PC-3 (cell line): Measurements from ENCODE around the gene NDEL1. TPM values are rescaled to one million over a fixed set of nuclear protein-coding genes. Genes with fewer than 3 reads are reported as not detected.

Source experiments
- ATAC-seq: fragments of 200-7000 bp; cut with Tn5 transposase; 2 replicates; pipeline ENCODE4 v1.9.1; 2020; ENCODE audit warnings: mild to moderate bottlenecking, moderate library complexity
- BruUV-seq: library from RNA; stranded (reverse); fragments of 400-500 nt; replicated peaks from 2 replicates; lab custom pipeline; 2021; lab: Mats Ljungman, UMichigan
- CTCF ChIA-PET: fragments of 300-600 bp; sonication (Branson Sonifier 250); formaldehyde crosslinking; loops from one replicate; lab custom pipeline; 2022; ENCODE audit warnings: antibody characterized with exemption; lab: Charles Lee
- POLR2A ChIA-PET: fragments of 300-600 bp; sonication (Branson Sonifier 250); formaldehyde crosslinking; loops from one replicate; lab custom pipeline; 2022; ENCODE audit warnings: antibody characterized with exemption; ENCODE audit not compliant: unreplicated experiment; lab: Charles Lee
- DNase-seq: peaks from one replicate; pipeline ENCODE4 v3.0.0-alpha.2; 2015
- H2AFZ ChIP-seq: fragments of 300-600 bp; sonication (generic); 2 replicates; pipeline ENCODE4 v1.6.0; 2016; ENCODE audit warnings: antibody characterized with exemption, low read length
- H3F3A ChIP-seq: fragments of 300-600 bp; sonication (generic); one replicate; pipeline ENCODE4 v1.6.0; 2017; ENCODE audit warnings: antibody characterized with exemption, low read length, control low read depth, mild to moderate bottlenecking; ENCODE audit not compliant: unreplicated experiment
- H3K27ac ChIP-seq: fragments of 300-600 bp; sonication (generic); 2 replicates; pipeline ENCODE4 v1.5.1; 2016; ENCODE audit warnings: mild to moderate bottlenecking, low read length
- H3K27me3 ChIP-seq: fragments of 300-600 bp; sonication (generic); 2 replicates; pipeline ENCODE4 v1.6.1; 2016; ENCODE audit warnings: low read length, mixed read lengths
- H3K36me3 ChIP-seq: fragments of 300-600 bp; sonication (generic); 2 replicates; pipeline ENCODE4 v1.6.1; 2016; ENCODE audit warnings: low read depth, mixed run types, low read length, mixed read lengths
- H3K4me1 ChIP-seq: fragments of 300-600 bp; sonication (generic); 2 replicates; pipeline ENCODE4 v1.5.1; 2016; ENCODE audit warnings: low read length; ENCODE audit not compliant: insufficient read depth
- H3K4me2 ChIP-seq: fragments of 300-600 bp; sonication (generic); 2 replicates; pipeline ENCODE4 v1.6.0; 2016; ENCODE audit warnings: low read length
- H3K4me3 ChIP-seq: fragments of 300-600 bp; sonication (generic); 2 replicates; pipeline ENCODE4 v1.5.1; 2016; ENCODE audit warnings: mild to moderate bottlenecking, low read length, mixed read lengths
- H3K79me2 ChIP-seq: fragments of 300-600 bp; sonication (generic); 2 replicates; pipeline ENCODE4 v1.6.1; 2017; ENCODE audit warnings: low read length, mixed read lengths
- H3K9ac ChIP-seq: fragments of 300-600 bp; sonication (generic); 2 replicates; pipeline ENCODE4 v1.6.0; 2016; ENCODE audit warnings: mild to moderate bottlenecking, low read length
- H3K9me2 ChIP-seq: fragments of 300-600 bp; sonication (generic); replicated peaks from 2 replicates; pipeline ENCODE4 v1.6.1; 2016; ENCODE audit warnings: mixed run types, low read length, mixed read lengths
- H3K9me3 ChIP-seq: fragments of 300-600 bp; sonication (generic); 2 replicates; pipeline ENCODE4 v1.6.1; 2016; ENCODE audit warnings: low read length, mixed read lengths
- H4K20me1 ChIP-seq: fragments of 300-600 bp; sonication (generic); 2 replicates; pipeline ENCODE4 v1.6.1; 2016; ENCODE audit warnings: low read length, mixed read lengths
- CTCF ChIP-seq: fragments of 300-600 bp; sonication (generic); conservative IDR thresholded peaks from 2 replicates; pipeline ENCODE4 v1.5.1; 2017; ENCODE audit warnings: antibody characterized with exemption, low read depth, mild to moderate bottlenecking, low read length
- EZH2 ChIP-seq: fragments of 300-600 bp; sonication (generic); IDR thresholded peaks from one replicate; pipeline ENCODE4 v1.6.1; 2017; ENCODE audit warnings: antibody characterized with exemption, mild to moderate bottlenecking, low read length; ENCODE audit not compliant: unreplicated experiment
- EZH2phosphoT487 ChIP-seq: fragments of 300-600 bp; sonication (generic); IDR thresholded peaks from 2 replicates; pipeline ENCODE4 v1.6.1; 2018; ENCODE audit warnings: mild to moderate bottlenecking, antibody characterized with exemption, low read length, borderline replicate concordance
- intact Hi-C: fragments of 100-400 bp; cut with micrococcal nuclease; formaldehyde crosslinking; loops from 2 replicates; pipeline ENCODE4 v1.9.0; 2023
- total RNA-seq: library from RNA; depleted of rRNA; stranded (reverse); fragments of >200 nt; gene quantifications from 2 replicates; pipeline ENCODE4 v1.2.3, GENCODE V29; 2014

NDEL1 gene
- total RNA-seq, 1 experiment from 2014 or later = 32.7 TPM

GRCh38 chr17:8463099-8463498, 27.4 kb downstream of the NDEL1 start:
- no peak for DNase-seq
- POLR2A ChIA-PET = no interaction called here
- Histone ChIP-seq H3K27ac (no peak overlapping the region), H3K27me3 (no peaks in the 10 kb centered on the region), H3K36me3 (peaks cover 18% of the 10 kb centered on the region; the same call in 1 of the 2 replicates), H3K4me3 (no peak overlapping the region), H4K20me1 (no peaks in the 10 kb centered on the region), H2AFZ (no peak overlapping the region), H3K4me2 (no peak overlapping the region), H3K79me2 (no peaks in the 10 kb centered on the region), H3K9me2 (no peaks in the 10 kb centered on the region), H3K9me3 (no peaks in the 10 kb centered on the region), H3K9ac (no peak overlapping the region), H3K4me1 (no peaks in the 10 kb centered on the region), H3F3A (no peaks in the 10 kb centered on the region)
- no TSS peak for BruUV-seq
- TF ChIP-seq EZH2 = no peak
- no peak for ATAC-seq
- CTCF ChIA-PET = no interaction called here
- intact Hi-C loops = no loop called here

GRCh38 chr17:8464941-8465340, 29.3 kb downstream of the NDEL1 start:
- no peaks in the 10 kb centered on the region for H3K9me3 ChIP-seq
- ATAC-seq = no peak
- no peak overlapping the region for H3K27ac ChIP-seq
- peaks cover 12% of the 10 kb centered on the region; the same call in 1 of the 2 replicates for H3K36me3 ChIP-seq
- H3K27me3 ChIP-seq = no peaks in the 10 kb centered on the region
- no peak overlapping the region for H2AFZ ChIP-seq
- intact Hi-C loops = no loop called here
- no TSS peak for BruUV-seq
- H3K4me2 ChIP-seq = no peak overlapping the region
- no peaks in the 10 kb centered on the region for H4K20me1 ChIP-seq
- DNase-seq = no peak
- ChIA-PET POLR2A (no interaction called here), CTCF (no interaction called here)
- no peak for TF ChIP-seq CTCF
- TF ChIP-seq EZH2phosphoT487 = no peak
- no peak for TF ChIP-seq EZH2
- no peaks in the 10 kb centered on the region for H3K79me2 ChIP-seq
- no peak overlapping the region for H3K9ac ChIP-seq
- H3K4me3 ChIP-seq = no peak overlapping the region
- no peaks in the 10 kb centered on the region for H3K9me2 ChIP-seq
- no peaks in the 10 kb centered on the region for H3F3A ChIP-seq
- H3K4me1 ChIP-seq = no peaks in the 10 kb centered on the region

- Histone ChIP-seq H3K9ac (no peak overlapping the region), H3F3A (no peaks in the 10 kb centered on the region), H3K27ac (no peak overlapping the region), H3K4me3 (no peak overlapping the region), H2AFZ (no peak overlapping the region), H3K9me2 (no peaks in the 10 kb centered on the region), H4K20me1 (no peaks in the 10 kb centered on the region), H3K27me3 (no peaks in the 10 kb centered on the region), H3K4me1 (no peaks in the 10 kb centered on the region), H3K36me3 (peaks cover 8% of the 10 kb centered on the region; the same call in 1 of the 2 replicates), H3K4me2 (no peak overlapping the region), H3K9me3 (no peaks in the 10 kb centered on the region), H3K79me2 (no peaks in the 10 kb centered on the region)
- ChIA-PET CTCF (no interaction called here), POLR2A (no interaction called here)
- DNase-seq = no peak
- no peak for TF ChIP-seq EZH2phosphoT487
- no peak for TF ChIP-seq EZH2
- TF ChIP-seq CTCF = no peak
- intact Hi-C loops = no loop called here
- ATAC-seq = no peak
- BruUV-seq = no TSS peak
Observed at GRCh38 chr17:8465356-8465755, 29.7 kb downstream of the NDEL1 start.
